Epithelial cell of esophagus (primary cell): ENCODE measurements around the gene DCXR.

Source experiments
- DNase-seq: peaks from one replicate; pipeline ENCODE4 v3.0.0; 2010; ENCODE audit warnings: low read depth
- H3K4me3 ChIP-seq: 2 replicates; pipeline ENCODE4 v1.5.1; 2011; ENCODE audit warnings: mild to moderate bottlenecking, low read length, control low read depth
- CTCF ChIP-seq: IDR thresholded peaks from 2 replicates; pipeline ENCODE4 v1.5.1; 2011; ENCODE audit warnings: low read depth, mild to moderate bottlenecking, low read length, control low read depth, inconsistent platforms; ENCODE audit not compliant: insufficient read depth; ENCODE audit errors: missing control alignments

Gene DCXR

GRCh38 chr17:82025401-82026107 lies 11.9 kb downstream of the DCXR start:
- TF ChIP-seq CTCF, result no peak
- DNase-seq, result no peak
- H3K4me3 ChIP-seq, result no peak overlapping the region

- DNase-seq, result no peak
- H3K4me3 ChIP-seq, result no peak overlapping the region
- TF ChIP-seq CTCF, result no peak
These were observed 12.6 kb downstream of the DCXR start for GRCh38 chr17:82024859-82025258.

- TF ChIP-seq CTCF, result no peak
- peak overlapping the region; percentile 64 for H3K4me3 ChIP-seq
- no peak for DNase-seq
These were observed 13.9 kb downstream of the DCXR start for GRCh38 chr17:82023447-82024241.

- peak within 1 kb of the TSS; percentile 64 for H3K4me3 ChIP-seq
- no peak for TF ChIP-seq CTCF
- peak; percentile 100 for DNase-seq
These were observed 14.5 kb downstream of the DCXR start, which contains the start of gene LRRC45 for GRCh38 chr17:82022981-82023446. Gene LRRC45 (plus strand): TSS chr17:82023305. CDS start chr17:82023644, 339 bp downstream.

GRCh38 chr17:82022310-82022980 lies 15.1 kb downstream of the DCXR start, which contains the start of gene CENPX:
Gene CENPX (minus strand): TSS chr17:82022878. CDS start chr17:82022861, 17 bp downstream.
- DNase-seq, result no peak
- H3K4me3 ChIP-seq, result peak within 1 kb of the TSS; percentile 64
- no peak for TF ChIP-seq CTCF

- no peak for DNase-seq
- peak overlapping the region; percentile 64 for H3K4me3 ChIP-seq
- no peak for TF ChIP-seq CTCF
These were observed 15.6 kb downstream of the DCXR start for GRCh38 chr17:82021900-82022309.
